GM23338 (cell line): Measurements from ENCODE around the gene TRABD.

Source experiments
- CREB1 ChIP-seq: fragments of 250-450 bp; sonication (Bioruptor Pico); IDR thresholded peaks from 2 replicates; pipeline ENCODE4 v1.5.0; 2020; ENCODE audit warnings: low read depth, mild to moderate bottlenecking, moderate library complexity
- ETS1 ChIP-seq: IDR thresholded peaks from 2 replicates; pipeline ENCODE4 v1.6.1; 2016; ENCODE audit warnings: antibody characterized with exemption
- EZH2 ChIP-seq: fragments of 200-600 bp; sonication (generic); IDR thresholded peaks from one replicate; pipeline ENCODE4 v1.8.0; 2017; ENCODE audit warnings: antibody characterized with exemption, mild to moderate bottlenecking, low read depth; ENCODE audit not compliant: unreplicated experiment
- EZH2phosphoT487 ChIP-seq: fragments of 200-600 bp; sonication (generic); IDR thresholded peaks from one replicate; pipeline ENCODE4 v1.8.1; 2018; ENCODE audit warnings: antibody characterized with exemption; ENCODE audit not compliant: unreplicated experiment
- JUNB ChIP-seq: IDR thresholded peaks from one replicate; pipeline ENCODE4 v1.6.1; 2016; ENCODE audit warnings: antibody characterized with exemption; ENCODE audit not compliant: unreplicated experiment
- POLR2AphosphoS5 ChIP-seq: IDR thresholded peaks from 2 replicates; pipeline ENCODE4 v1.6.1; 2016; ENCODE audit warnings: antibody characterized with exemption, low read depth
- STAT1 ChIP-seq: IDR thresholded peaks from one replicate; pipeline ENCODE4 v1.6.1; 2016; ENCODE audit warnings: antibody characterized with exemption; ENCODE audit not compliant: unreplicated experiment
- ZNF114 ChIP-seq: fragments of 250-450 bp; sonication (Bioruptor Pico); IDR thresholded peaks from 2 replicates; pipeline ENCODE4 v1.5.0; 2020; ENCODE audit warnings: mild to moderate bottlenecking, moderate library complexity
- TF ChIP-seq, protein P1 (sequence below), 2 experiments: fragments of 200-600 bp in 1 of 2; sonication (generic) in 1 of 2; conservative IDR thresholded peaks; 2 replicates each; pipeline versions ENCODE4 v1.5.1 to v1.6.1; 2016 to 2017; ENCODE audit warnings: antibody characterized with exemption in 2 of 2, low read depth in 2 of 2, mild to moderate bottlenecking in 2 of 2, moderate library complexity in 1 of 2
- TF ChIP-seq, protein P2 (sequence below): IDR thresholded peaks from one replicate; pipeline ENCODE4 v1.6.1; 2018; ENCODE audit warnings: antibody characterized with exemption; ENCODE audit not compliant: unreplicated experiment

DNA sequence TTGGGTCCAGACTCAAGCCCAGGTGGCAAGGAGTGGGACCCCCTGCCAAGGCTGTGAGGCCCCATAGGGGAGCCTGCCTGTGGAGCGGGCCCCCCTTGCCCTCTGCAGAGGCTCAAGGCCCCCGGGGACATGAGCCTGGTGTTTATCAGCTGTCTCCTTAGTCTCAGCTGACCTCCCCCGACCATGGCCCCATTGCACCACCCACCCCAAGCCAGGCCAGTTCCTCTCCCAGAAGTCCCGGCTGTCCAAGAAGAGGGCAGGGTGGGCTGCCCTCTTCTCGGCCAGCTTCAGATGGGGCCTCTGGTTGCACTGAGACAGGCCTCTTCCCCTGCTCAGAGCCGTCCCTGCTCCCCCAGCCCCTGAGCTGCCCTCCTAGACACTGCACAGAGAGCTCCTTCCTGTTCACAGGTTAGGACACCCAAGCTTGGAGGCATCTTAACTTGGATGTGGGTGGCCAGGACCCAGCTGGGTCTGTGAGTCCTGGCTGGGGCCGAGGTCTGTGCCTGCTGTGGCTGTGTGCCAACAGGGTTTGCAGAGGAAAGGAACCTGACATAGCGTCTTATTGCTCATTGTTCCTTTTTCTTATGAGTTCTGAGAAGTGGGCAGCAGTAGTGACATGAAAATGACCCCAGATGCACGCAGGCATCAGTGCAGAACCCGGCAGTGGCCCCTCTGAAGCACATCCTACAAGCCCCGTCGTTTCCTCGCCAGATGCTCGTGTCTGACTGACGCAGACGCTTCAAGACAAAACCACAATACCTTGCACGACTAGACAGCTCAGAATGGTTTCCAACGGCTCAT lies 5.4 kb downstream of the TRABD start:
- TF ChIP-seq, protein P1, sequence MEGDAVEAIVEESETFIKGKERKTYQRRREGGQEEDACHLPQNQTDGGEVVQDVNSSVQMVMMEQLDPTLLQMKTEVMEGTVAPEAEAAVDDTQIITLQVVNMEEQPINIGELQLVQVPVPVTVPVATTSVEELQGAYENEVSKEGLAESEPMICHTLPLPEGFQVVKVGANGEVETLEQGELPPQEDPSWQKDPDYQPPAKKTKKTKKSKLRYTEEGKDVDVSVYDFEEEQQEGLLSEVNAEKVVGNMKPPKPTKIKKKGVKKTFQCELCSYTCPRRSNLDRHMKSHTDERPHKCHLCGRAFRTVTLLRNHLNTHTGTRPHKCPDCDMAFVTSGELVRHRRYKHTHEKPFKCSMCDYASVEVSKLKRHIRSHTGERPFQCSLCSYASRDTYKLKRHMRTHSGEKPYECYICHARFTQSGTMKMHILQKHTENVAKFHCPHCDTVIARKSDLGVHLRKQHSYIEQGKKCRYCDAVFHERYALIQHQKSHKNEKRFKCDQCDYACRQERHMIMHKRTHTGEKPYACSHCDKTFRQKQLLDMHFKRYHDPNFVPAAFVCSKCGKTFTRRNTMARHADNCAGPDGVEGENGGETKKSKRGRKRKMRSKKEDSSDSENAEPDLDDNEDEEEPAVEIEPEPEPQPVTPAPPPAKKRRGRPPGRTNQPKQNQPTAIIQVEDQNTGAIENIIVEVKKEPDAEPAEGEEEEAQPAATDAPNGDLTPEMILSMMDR (conservative IDR thresholded peaks at IDR 0.05; ENCODE audit: low read depth in 2 of 2): no peak
- TF ChIP-seq CREB1: no peak
- no peak for TF ChIP-seq POLR2AphosphoS5
- TF ChIP-seq EZH2: no peak
- no peak for TF ChIP-seq STAT1
- TF ChIP-seq ZNF114: no peak
- TF ChIP-seq EZH2phosphoT487: no peak
- TF ChIP-seq ETS1: no peak
- TF ChIP-seq, protein P2, sequence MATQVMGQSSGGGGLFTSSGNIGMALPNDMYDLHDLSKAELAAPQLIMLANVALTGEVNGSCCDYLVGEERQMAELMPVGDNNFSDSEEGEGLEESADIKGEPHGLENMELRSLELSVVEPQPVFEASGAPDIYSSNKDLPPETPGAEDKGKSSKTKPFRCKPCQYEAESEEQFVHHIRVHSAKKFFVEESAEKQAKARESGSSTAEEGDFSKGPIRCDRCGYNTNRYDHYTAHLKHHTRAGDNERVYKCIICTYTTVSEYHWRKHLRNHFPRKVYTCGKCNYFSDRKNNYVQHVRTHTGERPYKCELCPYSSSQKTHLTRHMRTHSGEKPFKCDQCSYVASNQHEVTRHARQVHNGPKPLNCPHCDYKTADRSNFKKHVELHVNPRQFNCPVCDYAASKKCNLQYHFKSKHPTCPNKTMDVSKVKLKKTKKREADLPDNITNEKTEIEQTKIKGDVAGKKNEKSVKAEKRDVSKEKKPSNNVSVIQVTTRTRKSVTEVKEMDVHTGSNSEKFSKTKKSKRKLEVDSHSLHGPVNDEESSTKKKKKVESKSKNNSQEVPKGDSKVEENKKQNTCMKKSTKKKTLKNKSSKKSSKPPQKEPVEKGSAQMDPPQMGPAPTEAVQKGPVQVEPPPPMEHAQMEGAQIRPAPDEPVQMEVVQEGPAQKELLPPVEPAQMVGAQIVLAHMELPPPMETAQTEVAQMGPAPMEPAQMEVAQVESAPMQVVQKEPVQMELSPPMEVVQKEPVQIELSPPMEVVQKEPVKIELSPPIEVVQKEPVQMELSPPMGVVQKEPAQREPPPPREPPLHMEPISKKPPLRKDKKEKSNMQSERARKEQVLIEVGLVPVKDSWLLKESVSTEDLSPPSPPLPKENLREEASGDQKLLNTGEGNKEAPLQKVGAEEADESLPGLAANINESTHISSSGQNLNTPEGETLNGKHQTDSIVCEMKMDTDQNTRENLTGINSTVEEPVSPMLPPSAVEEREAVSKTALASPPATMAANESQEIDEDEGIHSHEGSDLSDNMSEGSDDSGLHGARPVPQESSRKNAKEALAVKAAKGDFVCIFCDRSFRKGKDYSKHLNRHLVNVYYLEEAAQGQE: no peak
- no peak for TF ChIP-seq JUNB
